Measurements from ENCODE around the gene HBEGF.

GRCh38 chr5:140371356-140372151, 25.2 kb upstream of the HBEGF start:
- TF ChIP-seq CTCF (IDR thresholded peaks at IDR 0.05; ENCODE audit: insufficient read depth, low read depth, low read length): no peak
- no peak for TF ChIP-seq EZH2 (IDR thresholded peaks at IDR 0.05; ENCODE audit: insufficient read depth, low read length)

All from astrocyte (in vitro differentiated cells and primary cell).